ENCODE measurements around the gene ITGAE.

ITGAE gene

DNA sequence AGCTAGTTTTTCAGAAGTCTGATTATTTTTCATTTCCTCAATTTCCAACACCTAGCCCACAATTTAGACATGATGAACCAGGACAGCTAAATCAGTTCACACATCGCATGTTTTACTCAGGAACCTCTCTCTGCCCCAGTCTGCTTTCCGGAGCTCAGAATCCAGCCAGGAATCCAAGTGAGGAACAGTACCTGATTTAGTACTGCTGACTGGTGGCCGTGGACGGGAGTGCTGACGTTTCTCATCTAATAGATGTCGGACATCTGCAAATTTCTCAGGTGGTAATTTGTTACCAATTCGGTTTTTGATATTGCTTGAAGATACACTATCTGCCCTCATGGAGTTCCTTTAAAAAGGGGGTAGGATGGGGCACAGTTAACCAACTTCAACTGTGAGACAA lies 14.9 kb upstream of the ITGAE start:
- H3K4me1 ChIP-seq (ENCODE audit: control insufficient read depth, insufficient read depth, low read length): no peaks in the 10 kb centered on the region
- H3K36me3 ChIP-seq (ENCODE audit: control insufficient read depth in 2 of 2, insufficient read depth in 1 of 2, low read length in 2 of 2): peaks cover 75 to 97% of the 10 kb centered on the region in 2 experiments
- no peak overlapping the region for H3K4me3 ChIP-seq (ENCODE audit: low read depth, low read length)
- CTCF ChIA-PET: interaction anchor here (0.6 to 3.5 kb wide), 3 partner anchors 12 to 78 kb away, joined by 4 to 37 read pairs (median 23); no protein-coding TSS in a partner anchor
- no peak overlapping the region for H3K27ac ChIP-seq (ENCODE audit: extremely low read depth, low read depth, low read length)
- TF ChIP-seq GLI2 (tag by site-specific recombination; IDR thresholded peaks at IDR 0.05; ENCODE audit: borderline replicate concordance, low read depth): no peak
- TF ChIP-seq ZNF449 (tag by site-specific recombination; IDR thresholded peaks at IDR 0.05): no peak
- no peak for TF ChIP-seq WT1 (tag by site-specific recombination; IDR thresholded peaks at IDR 0.05)
- TF ChIP-seq ZNF266 (tag by site-specific recombination; IDR thresholded peaks at IDR 0.05; ENCODE audit: low read depth): no peak
- TF ChIP-seq ZBTB21 (tag by site-specific recombination; IDR thresholded peaks at IDR 0.05): no peak
- TF ChIP-seq, protein P1, sequence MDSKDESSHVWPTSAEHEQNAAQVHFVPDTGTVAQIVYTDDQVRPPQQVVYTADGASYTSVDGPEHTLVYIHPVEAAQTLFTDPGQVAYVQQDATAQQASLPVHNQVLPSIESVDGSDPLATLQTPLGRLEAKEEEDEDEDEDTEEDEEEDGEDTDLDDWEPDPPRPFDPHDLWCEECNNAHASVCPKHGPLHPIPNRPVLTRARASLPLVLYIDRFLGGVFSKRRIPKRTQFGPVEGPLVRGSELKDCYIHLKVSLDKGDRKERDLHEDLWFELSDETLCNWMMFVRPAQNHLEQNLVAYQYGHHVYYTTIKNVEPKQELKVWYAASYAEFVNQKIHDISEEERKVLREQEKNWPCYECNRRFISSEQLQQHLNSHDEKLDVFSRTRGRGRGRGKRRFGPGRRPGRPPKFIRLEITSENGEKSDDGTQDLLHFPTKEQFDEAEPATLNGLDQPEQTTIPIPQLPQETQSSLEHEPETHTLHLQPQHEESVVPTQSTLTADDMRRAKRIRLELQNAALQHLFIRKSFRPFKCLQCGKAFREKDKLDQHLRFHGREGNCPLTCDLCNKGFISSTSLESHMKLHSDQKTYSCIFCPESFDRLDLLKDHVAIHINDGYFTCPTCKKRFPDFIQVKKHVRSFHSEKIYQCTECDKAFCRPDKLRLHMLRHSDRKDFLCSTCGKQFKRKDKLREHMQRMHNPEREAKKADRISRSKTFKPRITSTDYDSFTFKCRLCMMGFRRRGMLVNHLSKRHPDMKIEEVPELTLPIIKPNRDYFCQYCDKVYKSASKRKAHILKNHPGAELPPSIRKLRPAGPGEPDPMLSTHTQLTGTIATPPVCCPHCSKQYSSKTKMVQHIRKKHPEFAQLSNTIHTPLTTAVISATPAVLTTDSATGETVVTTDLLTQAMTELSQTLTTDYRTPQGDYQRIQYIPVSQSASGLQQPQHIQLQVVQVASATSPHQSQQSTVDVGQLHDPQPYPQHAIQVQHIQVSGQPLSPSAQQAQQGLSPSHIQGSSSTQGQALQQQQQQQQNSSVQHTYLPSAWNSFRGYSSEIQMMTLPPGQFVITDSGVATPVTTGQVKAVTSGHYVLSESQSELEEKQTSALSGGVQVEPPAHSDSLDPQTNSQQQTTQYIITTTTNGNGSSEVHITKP (tag by site-specific recombination; IDR thresholded peaks at IDR 0.05): no peak
- no peak for TF ChIP-seq ZNF112 (tag by site-specific recombination; IDR thresholded peaks at IDR 0.05)
- TF ChIP-seq ZNF701 (tag by site-specific recombination; IDR thresholded peaks at IDR 0.05): no peak
- TF ChIP-seq, protein P2, sequence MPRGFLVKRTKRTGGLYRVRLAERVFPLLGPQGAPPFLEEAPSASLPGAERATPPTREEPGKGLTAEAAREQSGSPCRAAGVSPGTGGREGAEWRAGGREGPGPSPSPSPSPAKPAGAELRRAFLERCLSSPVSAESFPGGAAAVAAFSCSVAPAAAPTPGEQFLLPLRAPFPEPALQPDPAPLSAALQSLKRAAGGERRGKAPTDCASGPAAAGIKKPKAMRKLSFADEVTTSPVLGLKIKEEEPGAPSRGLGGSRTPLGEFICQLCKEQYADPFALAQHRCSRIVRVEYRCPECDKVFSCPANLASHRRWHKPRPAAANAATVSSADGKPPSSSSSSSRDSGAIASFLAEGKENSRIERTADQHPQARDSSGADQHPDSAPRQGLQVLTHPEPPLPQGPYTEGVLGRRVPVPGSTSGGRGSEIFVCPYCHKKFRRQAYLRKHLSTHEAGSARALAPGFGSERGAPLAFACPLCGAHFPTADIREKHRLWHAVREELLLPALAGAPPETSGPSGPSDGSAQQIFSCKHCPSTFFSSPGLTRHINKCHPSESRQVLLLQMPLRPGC (tag by site-specific recombination; IDR thresholded peaks at IDR 0.05): no peak
- no peak for TF ChIP-seq ZBTB48 (tag by site-specific recombination; IDR thresholded peaks at IDR 0.05)
- no peak for TF ChIP-seq ZNF132 (tag by site-specific recombination; IDR thresholded peaks at IDR 0.05; ENCODE audit: borderline replicate concordance)
- no peak for TF ChIP-seq SALL2 (tag by site-specific recombination; IDR thresholded peaks at IDR 0.05; ENCODE audit: borderline replicate concordance)
- TF ChIP-seq ZNF785 (tag by site-specific recombination; IDR thresholded peaks at IDR 0.05): no peak
- TF ChIP-seq ZNF23 (tag by site-specific recombination; IDR thresholded peaks at IDR 0.05; ENCODE audit: borderline replicate concordance): no peak
- TF ChIP-seq ZNF24 (tag by site-specific recombination; IDR thresholded peaks at IDR 0.05): no peak
- TF ChIP-seq ZNF600 (tag by site-specific recombination; IDR thresholded peaks at IDR 0.05): no peak
- TF ChIP-seq ZNF214 (tag by site-specific recombination; IDR thresholded peaks at IDR 0.05; ENCODE audit: borderline replicate concordance): no peak
- TF ChIP-seq ZNF140 (tag by site-specific recombination; IDR thresholded peaks at IDR 0.05): no peak
- no peak for TF ChIP-seq ZNF76 (tag by site-specific recombination; IDR thresholded peaks at IDR 0.05; ENCODE audit: borderline replicate concordance, low read depth)
- TF ChIP-seq, protein P3, sequence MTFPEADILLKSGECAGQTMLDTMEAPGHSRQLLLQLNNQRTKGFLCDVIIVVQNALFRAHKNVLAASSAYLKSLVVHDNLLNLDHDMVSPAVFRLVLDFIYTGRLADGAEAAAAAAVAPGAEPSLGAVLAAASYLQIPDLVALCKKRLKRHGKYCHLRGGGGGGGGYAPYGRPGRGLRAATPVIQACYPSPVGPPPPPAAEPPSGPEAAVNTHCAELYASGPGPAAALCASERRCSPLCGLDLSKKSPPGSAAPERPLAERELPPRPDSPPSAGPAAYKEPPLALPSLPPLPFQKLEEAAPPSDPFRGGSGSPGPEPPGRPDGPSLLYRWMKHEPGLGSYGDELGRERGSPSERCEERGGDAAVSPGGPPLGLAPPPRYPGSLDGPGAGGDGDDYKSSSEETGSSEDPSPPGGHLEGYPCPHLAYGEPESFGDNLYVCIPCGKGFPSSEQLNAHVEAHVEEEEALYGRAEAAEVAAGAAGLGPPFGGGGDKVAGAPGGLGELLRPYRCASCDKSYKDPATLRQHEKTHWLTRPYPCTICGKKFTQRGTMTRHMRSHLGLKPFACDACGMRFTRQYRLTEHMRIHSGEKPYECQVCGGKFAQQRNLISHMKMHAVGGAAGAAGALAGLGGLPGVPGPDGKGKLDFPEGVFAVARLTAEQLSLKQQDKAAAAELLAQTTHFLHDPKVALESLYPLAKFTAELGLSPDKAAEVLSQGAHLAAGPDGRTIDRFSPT (tag by site-specific recombination; IDR thresholded peaks at IDR 0.05): no peak
- H3K9me3 ChIP-seq (ENCODE audit: control insufficient read depth, insufficient read depth, low read depth, low read length): no peaks in the 10 kb centered on the region
- POLR2A ChIA-PET: no interaction called here

Measured in HEK293 (cell line).